HepG2 (cell line): ENCODE data around the gene PRCP. TPM values are rescaled to one million over a fixed set of nuclear protein-coding genes. Genes with fewer than 3 reads are reported as not detected.

ENCODE experiments used
- ARID5B ChIP-seq: IDR thresholded peaks from 2 replicates; pipeline ENCODE4 v1.4.0; 2020; ENCODE audit warnings: mild to moderate bottlenecking, missing genetic modification reagents
- CEBPB ChIP-seq: IDR thresholded peaks from 2 replicates; pipeline ENCODE4 v1.6.1; 2011; ENCODE audit warnings: low read depth, low read length, improper control_type of control experiment, borderline replicate concordance
- CTCF ChIP-seq: sonication (generic); formaldehyde crosslinking; IDR thresholded peaks from 2 replicates; pipeline ENCODE4 v1.5.0; 2020; ENCODE audit warnings: mild to moderate bottlenecking, missing genetic modification reagents, moderate library complexity
- GATAD2A ChIP-seq: IDR thresholded peaks from 2 replicates; pipeline ENCODE4 v1.6.1; 2016
- KAT8 ChIP-seq: IDR thresholded peaks from 2 replicates; pipeline ENCODE4 v1.6.1; 2016; ENCODE audit warnings: missing genetic modification reagents, missing compliant biosample characterization
- RAD21 ChIP-seq: fragments of 450-650 bp; formaldehyde crosslinking; IDR thresholded peaks from 2 replicates; pipeline ENCODE4 v1.5.0; 2020; ENCODE audit warnings: mild to moderate bottlenecking
- RXRB ChIP-seq: IDR thresholded peaks from 2 replicates; pipeline ENCODE4 v1.6.1; 2016; ENCODE audit warnings: borderline replicate concordance, missing genetic modification reagents, missing compliant biosample characterization
- TCF7L2 ChIP-seq: IDR thresholded peaks from 2 replicates; pipeline ENCODE4 v1.6.1; 2011; ENCODE audit warnings: mild to moderate bottlenecking, low read depth, low read length, moderate library complexity
- XRCC5 ChIP-seq: fragments of 200-400 bp; formaldehyde crosslinking; optimal IDR thresholded peaks from 2 replicates; pipeline ENCODE3; 2017; ENCODE audit warnings: mild to moderate bottlenecking, low read length
- ZFP36L1 ChIP-seq: sonication (generic); formaldehyde crosslinking; IDR thresholded peaks from 2 replicates; pipeline ENCODE4 v1.8.0; 2022; ENCODE audit warnings: mild to moderate bottlenecking, missing genetic modification reagents, moderate library complexity
- ZNF589 ChIP-seq: sonication (generic); formaldehyde crosslinking; conservative IDR thresholded peaks from 2 replicates; pipeline ENCODE4 v1.8.0; 2022; ENCODE audit warnings: mild to moderate bottlenecking, moderate library complexity, missing genetic modification reagents
- polyA plus RNA-seq, 8 experiments: library from polyadenylated mRNA; depleted of rRNA in 3 of 8; stranded (reverse) in 7 of 8; unstranded in 1 of 8; fragments of >200 nt; fragmentation: Illumina TruSeq in 4 of 8; extraction: Trizol in 4 of 8; gene quantifications; 2 replicates each; pipeline versions ENCODE4 v1.2.1 to v1.2.3, GENCODE V29; 2011 to 2016; ENCODE audit warnings: low read depth in 4 of 8, missing spikeins in 1 of 8, mixed read lengths in 1 of 8; ENCODE audit not compliant: insufficient read depth in 1 of 8
- total RNA-seq, 5 experiments: library from RNA; depleted of rRNA; stranded (reverse); fragments of >200 nt; fragmentation: Illumina TruSeq; extraction: Trizol; gene quantifications; 2 replicates each; pipeline ENCODE4 v1.2.3, GENCODE V29; 2016; ENCODE audit warnings: low read depth in 1 of 5
- TF ChIP-seq, protein P1 (sequence below): sonication (generic); formaldehyde crosslinking; IDR thresholded peaks from 2 replicates; pipeline ENCODE4 v1.4.0; 2020; ENCODE audit warnings: missing genetic modification reagents, borderline replicate concordance

Gene PRCP
- total and polyA plus RNA-seq, 2 of the 13 experiments (the other 11 are each of a cell fraction or from before 2014, with no cell fraction given), result 84.2 to 105 TPM

- peak; percentile 26; the same call in 1 of the 2 replicates for TF ChIP-seq ARID5B
- no peak for TF ChIP-seq ZNF589
- no peak for TF ChIP-seq TCF7L2
- peak; percentile 80 for TF ChIP-seq CTCF (CRISPR knock-in tag)
- TF ChIP-seq XRCC5, result peak; percentile 42
- TF ChIP-seq KAT8 (CRISPR knock-in tag), result 0 out of 2 replicates have a peak, but pooled peaks have one; percentile 31
- peak; percentile 23; the same call in 1 of the 2 replicates for TF ChIP-seq RXRB (CRISPR knock-in tag)
- TF ChIP-seq RAD21 (CRISPR knock-in tag), result peak; percentile 74
- TF ChIP-seq ZFP36L1, result 0 out of 2 replicates have a peak, but pooled peaks have one; percentile 32
- peak; percentile 27; the same call in 1 of the 2 replicates for TF ChIP-seq GATAD2A (CRISPR knock-in tag)
- TF ChIP-seq CEBPB, result peak; percentile 52; the same call in 1 of the 2 replicates
- TF ChIP-seq, protein P1, sequence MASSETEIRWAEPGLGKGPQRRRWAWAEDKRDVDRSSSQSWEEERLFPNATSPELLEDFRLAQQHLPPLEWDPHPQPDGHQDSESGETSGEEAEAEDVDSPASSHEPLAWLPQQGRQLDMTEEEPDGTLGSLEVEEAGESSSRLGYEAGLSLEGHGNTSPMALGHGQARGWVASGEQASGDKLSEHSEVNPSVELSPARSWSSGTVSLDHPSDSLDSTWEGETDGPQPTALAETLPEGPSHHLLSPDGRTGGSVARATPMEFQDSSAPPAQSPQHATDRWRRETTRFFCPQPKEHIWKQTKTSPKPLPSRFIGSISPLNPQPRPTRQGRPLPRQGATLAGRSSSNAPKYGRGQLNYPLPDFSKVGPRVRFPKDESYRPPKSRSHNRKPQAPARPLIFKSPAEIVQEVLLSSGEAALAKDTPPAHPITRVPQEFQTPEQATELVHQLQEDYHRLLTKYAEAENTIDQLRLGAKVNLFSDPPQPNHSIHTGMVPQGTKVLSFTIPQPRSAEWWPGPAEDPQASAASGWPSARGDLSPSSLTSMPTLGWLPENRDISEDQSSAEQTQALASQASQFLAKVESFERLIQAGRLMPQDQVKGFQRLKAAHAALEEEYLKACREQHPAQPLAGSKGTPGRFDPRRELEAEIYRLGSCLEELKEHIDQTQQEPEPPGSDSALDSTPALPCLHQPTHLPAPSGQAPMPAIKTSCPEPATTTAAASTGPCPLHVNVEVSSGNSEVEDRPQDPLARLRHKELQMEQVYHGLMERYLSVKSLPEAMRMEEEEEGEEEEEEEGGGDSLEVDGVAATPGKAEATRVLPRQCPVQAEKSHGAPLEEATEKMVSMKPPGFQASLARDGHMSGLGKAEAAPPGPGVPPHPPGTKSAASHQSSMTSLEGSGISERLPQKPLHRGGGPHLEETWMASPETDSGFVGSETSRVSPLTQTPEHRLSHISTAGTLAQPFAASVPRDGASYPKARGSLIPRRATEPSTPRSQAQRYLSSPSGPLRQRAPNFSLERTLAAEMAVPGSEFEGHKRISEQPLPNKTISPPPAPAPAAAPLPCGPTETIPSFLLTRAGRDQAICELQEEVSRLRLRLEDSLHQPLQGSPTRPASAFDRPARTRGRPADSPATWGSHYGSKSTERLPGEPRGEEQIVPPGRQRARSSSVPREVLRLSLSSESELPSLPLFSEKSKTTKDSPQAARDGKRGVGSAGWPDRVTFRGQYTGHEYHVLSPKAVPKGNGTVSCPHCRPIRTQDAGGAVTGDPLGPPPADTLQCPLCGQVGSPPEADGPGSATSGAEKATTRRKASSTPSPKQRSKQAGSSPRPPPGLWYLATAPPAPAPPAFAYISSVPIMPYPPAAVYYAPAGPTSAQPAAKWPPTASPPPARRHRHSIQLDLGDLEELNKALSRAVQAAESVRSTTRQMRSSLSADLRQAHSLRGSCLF (CRISPR knock-in tag), result no peak
These were observed 36.0 kb downstream of the PRCP start (continued) for GRCh38 chr11:82864268-82864667.
